Transverse colon (tissue), 4 donors: Measurements from ENCODE around the gene RAB34.
"Not testable (repeated sequence)": the region's sequence is repeated elsewhere in the genome, so short reads cannot be mapped to it uniquely, and the experiment has no call there.

ENCODE experiments used
- EP300 ChIP-seq: sonication (generic); formaldehyde crosslinking; IDR thresholded peaks from one replicate; pipeline ENCODE4 v1.6.1; 2017; ENCODE audit warnings: antibody characterized with exemption, low read depth
- POLR2A ChIP-seq: fragments of 450-650 bp; IDR thresholded peaks from one replicate; pipeline ENCODE4 v1.6.1; 2016; ENCODE audit warnings: antibody characterized with exemption, mild to moderate bottlenecking, moderate library complexity
- POLR2AphosphoS5 ChIP-seq, 3 donors: sonication (generic); formaldehyde crosslinking; IDR thresholded peaks; one replicate each; pipeline ENCODE4 v1.6.1; 2016; ENCODE audit warnings: antibody characterized with exemption in 3 of 3
- TF ChIP-seq, protein P1 (sequence below), 5 experiments: fragments of 200-600 bp in 3 of 5; fragments of 450-650 bp in 2 of 5; sonication (generic) in 3 of 5; IDR thresholded peaks; 1 replicate in 2 of 5; 2 replicates in 3 of 5; pipeline ENCODE4 v1.5.1; 2016 to 2017; ENCODE audit warnings: antibody characterized with exemption in 5 of 5, inconsistent platforms in 3 of 5, mild to moderate bottlenecking in 2 of 5, moderate library complexity in 1 of 5

DNA sequence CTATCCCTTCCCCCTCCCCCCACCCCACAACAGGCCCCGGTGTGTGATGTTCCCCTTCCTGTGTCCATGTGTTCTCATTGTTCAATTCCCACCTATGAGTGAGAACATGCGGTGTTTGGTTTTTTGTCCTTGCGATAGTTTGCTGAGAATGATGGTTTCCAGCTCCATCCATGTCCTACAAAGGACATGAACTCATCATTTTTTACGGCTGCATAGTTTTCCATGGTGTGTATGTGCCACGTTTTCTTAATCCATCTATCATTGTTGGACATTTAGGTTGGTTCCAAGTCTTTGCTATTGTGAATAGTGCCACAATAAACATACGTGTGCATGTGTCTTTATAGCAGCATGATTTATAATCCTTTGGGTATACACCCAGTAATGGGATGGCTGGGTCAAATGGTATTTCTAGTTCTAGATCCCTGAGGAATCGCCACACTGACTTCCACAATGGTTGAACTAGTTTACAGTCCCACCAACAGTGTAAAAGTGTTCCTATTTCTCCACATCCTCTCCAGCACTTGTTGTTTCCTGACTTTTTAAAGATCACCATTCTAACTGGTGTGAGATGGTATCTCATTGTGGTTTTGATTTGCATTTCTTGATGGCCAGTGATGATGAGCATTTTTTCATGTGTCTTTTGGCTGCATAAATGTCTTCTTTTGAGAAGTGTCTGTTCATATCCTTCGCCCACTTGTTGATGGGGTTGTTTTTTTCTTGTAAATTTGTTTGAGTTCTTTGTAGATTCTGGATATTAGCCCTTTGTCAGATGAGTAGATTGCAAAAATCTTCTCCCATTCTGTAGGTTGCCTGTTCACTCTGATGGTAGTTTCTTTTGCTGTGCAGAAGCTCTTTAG lies 18.5 kb upstream of the RAB34 start:
- TF ChIP-seq, protein P1, sequence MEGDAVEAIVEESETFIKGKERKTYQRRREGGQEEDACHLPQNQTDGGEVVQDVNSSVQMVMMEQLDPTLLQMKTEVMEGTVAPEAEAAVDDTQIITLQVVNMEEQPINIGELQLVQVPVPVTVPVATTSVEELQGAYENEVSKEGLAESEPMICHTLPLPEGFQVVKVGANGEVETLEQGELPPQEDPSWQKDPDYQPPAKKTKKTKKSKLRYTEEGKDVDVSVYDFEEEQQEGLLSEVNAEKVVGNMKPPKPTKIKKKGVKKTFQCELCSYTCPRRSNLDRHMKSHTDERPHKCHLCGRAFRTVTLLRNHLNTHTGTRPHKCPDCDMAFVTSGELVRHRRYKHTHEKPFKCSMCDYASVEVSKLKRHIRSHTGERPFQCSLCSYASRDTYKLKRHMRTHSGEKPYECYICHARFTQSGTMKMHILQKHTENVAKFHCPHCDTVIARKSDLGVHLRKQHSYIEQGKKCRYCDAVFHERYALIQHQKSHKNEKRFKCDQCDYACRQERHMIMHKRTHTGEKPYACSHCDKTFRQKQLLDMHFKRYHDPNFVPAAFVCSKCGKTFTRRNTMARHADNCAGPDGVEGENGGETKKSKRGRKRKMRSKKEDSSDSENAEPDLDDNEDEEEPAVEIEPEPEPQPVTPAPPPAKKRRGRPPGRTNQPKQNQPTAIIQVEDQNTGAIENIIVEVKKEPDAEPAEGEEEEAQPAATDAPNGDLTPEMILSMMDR (IDR thresholded peaks at IDR 0.05), result not testable (repeated sequence)
- TF ChIP-seq POLR2A; EP300; POLR2AphosphoS5 (IDR thresholded peaks at IDR 0.05): not testable (repeated sequence)
